Esophagus muscularis mucosa (tissue), 4 donors: ENCODE measurements around the gene OR6N1. TPM values are rescaled to one million over a fixed set of nuclear protein-coding genes. Genes with fewer than 3 reads are reported as not detected.

Experiments used
- DNase-seq: peaks from one replicate; pipeline ENCODE4 v3.0.0-alpha.2; 2017; ENCODE audit errors: extremely low spot score
- H3K27ac ChIP-seq, 4 donors: fragments of 200-600 bp; sonication (generic); replicated peaks in 1 of 4; 1 replicate in 3 of 4; 2 replicates in 1 of 4; pipeline ENCODE4 v1.5.1; 2016 to 2019; ENCODE audit warnings: mild to moderate bottlenecking in 1 of 4
- H3K27me3 ChIP-seq, 4 donors: fragments of 200-600 bp; sonication (generic); one replicate each; pipeline versions ENCODE4 v1.5.1 to v1.6.0; 2016 to 2019
- H3K36me3 ChIP-seq, 4 donors: fragments of 200-600 bp; sonication (generic); one replicate each; pipeline ENCODE4 v1.5.1; 2016 to 2019
- H3K4me1 ChIP-seq, 4 donors: fragments of 200-600 bp; sonication (generic); one replicate each; pipeline ENCODE4 v1.5.1; 2016 to 2019
- H3K4me3 ChIP-seq, 4 donors: fragments of 200-600 bp; sonication (generic); 1 replicate in 2 of 4; 2 replicates in 2 of 4; pipeline ENCODE4 v1.5.1; 2016 to 2019; ENCODE audit warnings: mild to moderate bottlenecking in 4 of 4, moderate library complexity in 1 of 4
- H3K9me3 ChIP-seq, 4 donors: fragments of 200-600 bp; sonication (generic); 1 replicate in 3 of 4; 2 replicates in 1 of 4; pipeline ENCODE4 v1.5.1; 2016 to 2019
- EP300 ChIP-seq: sonication (generic); formaldehyde crosslinking; IDR thresholded peaks from one replicate; pipeline ENCODE4 v1.6.1; 2017; ENCODE audit warnings: antibody characterized with exemption
- POLR2A ChIP-seq: fragments of 450-650 bp; IDR thresholded peaks from one replicate; pipeline ENCODE4 v1.6.1; 2017; ENCODE audit warnings: antibody characterized with exemption, moderate library complexity, mild to moderate bottlenecking, low read depth
- POLR2AphosphoS5 ChIP-seq, 2 donors: sonication (generic); formaldehyde crosslinking; IDR thresholded peaks; one replicate each; pipeline ENCODE4 v1.6.1; 2017; ENCODE audit warnings: antibody characterized with exemption in 2 of 2
- WGBS: methylation state at CpG from one replicate; pipeline ENCODE4 v1.1.5; 2018; 5-methylcytosine and 5-hydroxymethylcytosine counted together
- intact Hi-C: fragments of 100-400 bp; cut with DNase I; formaldehyde crosslinking; loops from one replicate; pipeline ENCODE4 v1.15.1; 2023
- total RNA-seq, 4 donors: library from RNA; depleted of rRNA; stranded (reverse); fragments of >200 nt; gene quantifications; one replicate each; pipeline versions ENCODE4 v1.1.0 to v1.2.1, GENCODE V29; 2016
- TF ChIP-seq, protein P1 (sequence below), 3 experiments: fragments of 200-600 bp in 2 of 3; fragments of 450-650 bp in 1 of 3; sonication (generic) in 2 of 3; IDR thresholded peaks; one replicate each; pipeline ENCODE4 v1.5.1; 2017 to 2019; ENCODE audit warnings: antibody characterized with exemption in 3 of 3, mild to moderate bottlenecking in 2 of 3, moderate library complexity in 1 of 3

The OR6N1 gene
- total RNA-seq, 4 donors from 2014 or later, result not detected

DNA sequence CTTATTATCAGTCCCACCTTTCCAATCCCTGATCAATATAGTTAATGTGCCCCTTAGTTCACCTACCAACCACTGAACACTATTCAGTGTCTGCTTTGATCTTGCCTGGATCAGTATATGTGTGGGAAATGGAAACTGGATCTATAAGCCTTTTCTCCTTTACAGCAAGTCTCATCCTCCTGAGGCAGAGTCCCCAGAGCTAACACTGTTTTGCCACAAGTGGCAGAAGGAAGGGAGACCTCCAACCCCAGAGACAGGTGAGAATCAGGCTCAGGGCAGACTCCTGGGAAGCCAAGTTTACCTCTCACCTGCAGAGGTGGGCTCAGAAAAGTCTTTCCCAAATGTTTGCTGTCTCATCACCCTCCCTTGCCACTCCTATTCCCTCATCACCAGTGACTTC, 9.1 kb upstream of the OR6N1 start, which contains the start of gene OR6N2:
Gene OR6N2 (minus strand): TSS at position 101 of the 400 bp plus-strand sequence. CDS start 3,569 bp downstream, outside the sequence.
- H3K4me3 ChIP-seq, result no peak within 1 kb of the TSS
- TF ChIP-seq, protein P1, sequence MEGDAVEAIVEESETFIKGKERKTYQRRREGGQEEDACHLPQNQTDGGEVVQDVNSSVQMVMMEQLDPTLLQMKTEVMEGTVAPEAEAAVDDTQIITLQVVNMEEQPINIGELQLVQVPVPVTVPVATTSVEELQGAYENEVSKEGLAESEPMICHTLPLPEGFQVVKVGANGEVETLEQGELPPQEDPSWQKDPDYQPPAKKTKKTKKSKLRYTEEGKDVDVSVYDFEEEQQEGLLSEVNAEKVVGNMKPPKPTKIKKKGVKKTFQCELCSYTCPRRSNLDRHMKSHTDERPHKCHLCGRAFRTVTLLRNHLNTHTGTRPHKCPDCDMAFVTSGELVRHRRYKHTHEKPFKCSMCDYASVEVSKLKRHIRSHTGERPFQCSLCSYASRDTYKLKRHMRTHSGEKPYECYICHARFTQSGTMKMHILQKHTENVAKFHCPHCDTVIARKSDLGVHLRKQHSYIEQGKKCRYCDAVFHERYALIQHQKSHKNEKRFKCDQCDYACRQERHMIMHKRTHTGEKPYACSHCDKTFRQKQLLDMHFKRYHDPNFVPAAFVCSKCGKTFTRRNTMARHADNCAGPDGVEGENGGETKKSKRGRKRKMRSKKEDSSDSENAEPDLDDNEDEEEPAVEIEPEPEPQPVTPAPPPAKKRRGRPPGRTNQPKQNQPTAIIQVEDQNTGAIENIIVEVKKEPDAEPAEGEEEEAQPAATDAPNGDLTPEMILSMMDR (IDR thresholded peaks at IDR 0.05), result no peak
- TF ChIP-seq POLR2AphosphoS5 (IDR thresholded peaks at IDR 0.05) (no peak), POLR2A (no peak), EP300 (no peak)
- intact Hi-C loops, result no loop called here
- no peak for DNase-seq
- H3K9me3 ChIP-seq, result no peaks in the 10 kb centered on the region
- H3K27me3 ChIP-seq, result no peaks in the 10 kb centered on the region
- no peak within 1 kb of the TSS for H3K27ac ChIP-seq
- no peaks in the 10 kb centered on the region for H3K36me3 ChIP-seq
- H3K4me1 ChIP-seq, result no peaks in the 10 kb centered on the region

- no peaks in the 10 kb centered on the region for H3K9me3 ChIP-seq
- no peaks in the 10 kb centered on the region for H3K4me1 ChIP-seq
- intact Hi-C loops, result no loop called here
- WGBS, result 81% methylated on average over 2 of the region's 2 CpGs
- H3K27me3 ChIP-seq, result no peaks in the 10 kb centered on the region
- DNase-seq, result no peak
- no peak within 1 kb of the TSS for H3K27ac ChIP-seq
- no peaks in the 10 kb centered on the region for H3K36me3 ChIP-seq
- H3K4me3 ChIP-seq, result no peak within 1 kb of the TSS
- TF ChIP-seq, protein P1 (IDR thresholded peaks at IDR 0.05), result no peak
- TF ChIP-seq POLR2A (no peak), POLR2AphosphoS5 (IDR thresholded peaks at IDR 0.05) (no peak), EP300 (no peak)
Measured at GRCh38 chr1:158754420-158754819, 17.6 kb downstream of the OR6N1 start, which contains the start of gene OR6K6. TSS of gene OR6K6 (plus strand) at chr1:158754720. CDS start at chr1:158754888, 168 bp downstream.

GRCh38 chr1:158752155-158752712, 19.8 kb downstream of the OR6N1 start:
- intact Hi-C loops, result no loop called here
- Histone ChIP-seq H3K4me1 (no peaks in the 10 kb centered on the region), H3K27me3 (no peaks in the 10 kb centered on the region), H3K27ac (no peak overlapping the region), H3K36me3 (no peaks in the 10 kb centered on the region), H3K9me3 (no peaks in the 10 kb centered on the region), H3K4me3 (no peak overlapping the region)
- no peak for DNase-seq
- WGBS, result 76% methylated on average over 4 of the region's 9 CpGs
- TF ChIP-seq POLR2AphosphoS5 (IDR thresholded peaks at IDR 0.05) (no peak), EP300 (no peak), POLR2A (no peak)
- TF ChIP-seq, protein P1 (IDR thresholded peaks at IDR 0.05), result no peak

- Histone ChIP-seq H3K4me3 (no peak overlapping the region), H3K4me1 (no peaks in the 10 kb centered on the region), H3K27me3 (no peaks in the 10 kb centered on the region), H3K36me3 (no peaks in the 10 kb centered on the region), H3K27ac (no peak overlapping the region), H3K9me3 (no peaks in the 10 kb centered on the region)
- intact Hi-C loops, result no loop called here
- TF ChIP-seq EP300 (no peak), POLR2A (no peak), POLR2AphosphoS5 (IDR thresholded peaks at IDR 0.05) (no peak)
- TF ChIP-seq, protein P1 (IDR thresholded peaks at IDR 0.05), result no peak
- no peak for DNase-seq
Measured at GRCh38 chr1:158735848-158736247, 36.1 kb downstream of the OR6N1 start.

DNA sequence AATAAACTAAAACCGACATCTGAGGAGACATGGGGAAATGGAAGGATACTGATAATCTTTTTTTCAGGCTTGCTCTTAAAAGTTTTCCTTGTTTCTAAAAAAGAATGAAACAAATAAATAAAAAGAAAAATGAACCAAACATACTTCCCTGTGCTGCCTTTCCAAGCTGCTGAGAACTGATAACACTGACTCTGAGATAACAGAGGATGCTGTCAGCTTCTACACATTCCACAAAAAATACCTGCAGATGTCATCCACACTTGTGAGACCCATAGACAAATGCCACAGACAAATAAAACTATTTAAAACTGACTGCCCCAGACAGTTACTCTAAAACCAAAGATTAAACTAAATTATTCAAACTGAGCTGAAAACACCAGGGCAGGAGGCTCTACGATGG, 39.5 kb downstream of the OR6N1 start:
- WGBS, result 79% methylated on average over 2 of the region's 2 CpGs
- intact Hi-C loops, result no loop called here
- H3K9me3 ChIP-seq, result no peaks in the 10 kb centered on the region

More for the DNA sequence above, 39.5 kb downstream of the OR6N1 start:
- TF ChIP-seq, protein P1 (IDR thresholded peaks at IDR 0.05), result no peak
- TF ChIP-seq POLR2A (no peak), POLR2AphosphoS5 (IDR thresholded peaks at IDR 0.05) (no peak), EP300 (no peak)
- Histone ChIP-seq H3K27me3 (no peaks in the 10 kb centered on the region), H3K27ac (no peak overlapping the region), H3K4me1 (no peaks in the 10 kb centered on the region), H3K36me3 (no peaks in the 10 kb centered on the region), H3K4me3 (no peak overlapping the region)
- no peak for DNase-seq
